OCI-LY1 (cell line): ENCODE results near the gene IQCM.

Source experiments
- H2AFZ ChIP-seq: fragments of 200-600 bp; sonication (generic), shearing (Covaris generic); 2 replicates; pipeline ENCODE4 v1.6.0; 2014; ENCODE audit warnings: antibody characterized with exemption, mild to moderate bottlenecking, low read length
- H3F3A ChIP-seq: fragments of 200-600 bp; sonication (generic), shearing (Covaris generic); 2 replicates; pipeline ENCODE4 v1.6.0; 2014; ENCODE audit warnings: mild to moderate bottlenecking, antibody characterized with exemption, low read length, moderate library complexity; ENCODE audit not compliant: insufficient read depth
- H3K27ac ChIP-seq: fragments of 200-600 bp; sonication (generic); 2 replicates; pipeline ENCODE4 v1.5.1; 2014; ENCODE audit warnings: low read length, mixed run types, mild to moderate bottlenecking, low read depth; ENCODE audit not compliant: poor library complexity, severe bottlenecking
- H3K27me3 ChIP-seq: fragments of 200-600 bp; sonication (generic); 2 replicates; pipeline ENCODE4 v1.6.0; 2014; ENCODE audit warnings: antibody characterized with exemption, mild to moderate bottlenecking, low read length, moderate library complexity; ENCODE audit not compliant: insufficient read depth
- H3K36me3 ChIP-seq: fragments of 200-600 bp; sonication (generic); 2 replicates; pipeline ENCODE4 v1.6.1; 2014; ENCODE audit warnings: mild to moderate bottlenecking, antibody characterized with exemption, low read length, moderate library complexity, mixed read lengths; ENCODE audit not compliant: insufficient read depth
- H3K4me1 ChIP-seq: fragments of 200-600 bp; sonication (generic); 2 replicates; pipeline ENCODE4 v1.5.1; 2014; ENCODE audit warnings: mild to moderate bottlenecking, low read length, moderate library complexity; ENCODE audit not compliant: insufficient read depth, severe bottlenecking
- H3K4me2 ChIP-seq: fragments of 200-600 bp; sonication (generic), shearing (Covaris generic); 2 replicates; pipeline ENCODE4 v1.6.1; 2014; ENCODE audit warnings: low read length
- H3K4me3 ChIP-seq: fragments of 200-600 bp; sonication (generic); 2 replicates; pipeline ENCODE4 v1.5.1; 2014; ENCODE audit warnings: low read length, low read depth, mild to moderate bottlenecking, mixed read lengths; ENCODE audit not compliant: poor library complexity, severe bottlenecking
- H3K79me2 ChIP-seq: fragments of 200-600 bp; shearing (Covaris generic); 2 replicates; pipeline ENCODE4 v1.6.1; 2016; ENCODE audit warnings: mixed run types, low read length, mixed read lengths; ENCODE audit not compliant: insufficient read depth
- H3K9ac ChIP-seq: fragments of 200-600 bp; sonication (generic), shearing (Covaris generic); 2 replicates; pipeline ENCODE4 v1.6.1; 2014; ENCODE audit warnings: mild to moderate bottlenecking, low read length, mixed read lengths
- H3K9me2 ChIP-seq: fragments of 200-600 bp; sonication (generic), shearing (Covaris generic); 2 replicates; pipeline ENCODE4 v1.6.1; 2014; ENCODE audit warnings: low read depth, mild to moderate bottlenecking, low read length, mixed read lengths
- H3K9me3 ChIP-seq: fragments of 200-600 bp; shearing (Covaris generic); 2 replicates; pipeline ENCODE4 v1.6.1; 2014; ENCODE audit warnings: low read length, mixed read lengths
- H4K20me1 ChIP-seq: fragments of 200-600 bp; sonication (generic), shearing (Covaris generic); 2 replicates; pipeline ENCODE4 v1.6.0; 2016; ENCODE audit warnings: mild to moderate bottlenecking, low read length; ENCODE audit not compliant: insufficient read depth
- CTCF ChIP-seq: fragments of 200-600 bp; sonication (generic), shearing (Covaris generic); IDR thresholded peaks from 2 replicates; pipeline ENCODE4 v1.5.1; 2017; ENCODE audit warnings: mild to moderate bottlenecking, antibody characterized with exemption, low read length, moderate library complexity, mixed read lengths
- EZH2 ChIP-seq: fragments of 200-600 bp; sonication (generic), shearing (Covaris generic); IDR thresholded peaks from 2 replicates; pipeline ENCODE4 v1.8.0; 2017; ENCODE audit warnings: borderline replicate concordance, mixed run types, mild to moderate bottlenecking, antibody characterized with exemption, low read length, moderate library complexity, mixed read lengths

IQCM gene

DNA sequence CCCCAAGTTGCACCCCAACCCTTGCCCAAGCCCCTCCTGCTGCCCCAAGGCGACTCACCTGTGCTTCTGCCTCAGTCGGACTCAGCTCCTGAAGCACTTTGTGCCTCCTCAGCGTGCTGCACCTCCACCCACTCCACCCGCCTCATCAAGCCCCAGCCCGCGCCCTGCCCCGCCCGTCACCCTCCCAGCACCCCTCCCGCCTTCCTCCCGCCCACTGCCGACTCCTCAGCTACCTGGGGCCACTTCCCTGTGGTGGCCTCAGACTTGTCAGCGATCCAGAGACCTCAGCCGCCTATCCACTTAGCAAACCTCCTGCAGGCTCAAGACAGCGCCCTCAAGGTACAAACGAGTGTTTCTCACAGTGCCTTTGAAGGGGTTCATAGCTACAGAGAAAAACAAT lies 19.6 kb upstream of the IQCM start:
- TF ChIP-seq EZH2 (no peak), CTCF (no peak)
- no peak overlapping the region for H3K4me2 ChIP-seq

DNA sequence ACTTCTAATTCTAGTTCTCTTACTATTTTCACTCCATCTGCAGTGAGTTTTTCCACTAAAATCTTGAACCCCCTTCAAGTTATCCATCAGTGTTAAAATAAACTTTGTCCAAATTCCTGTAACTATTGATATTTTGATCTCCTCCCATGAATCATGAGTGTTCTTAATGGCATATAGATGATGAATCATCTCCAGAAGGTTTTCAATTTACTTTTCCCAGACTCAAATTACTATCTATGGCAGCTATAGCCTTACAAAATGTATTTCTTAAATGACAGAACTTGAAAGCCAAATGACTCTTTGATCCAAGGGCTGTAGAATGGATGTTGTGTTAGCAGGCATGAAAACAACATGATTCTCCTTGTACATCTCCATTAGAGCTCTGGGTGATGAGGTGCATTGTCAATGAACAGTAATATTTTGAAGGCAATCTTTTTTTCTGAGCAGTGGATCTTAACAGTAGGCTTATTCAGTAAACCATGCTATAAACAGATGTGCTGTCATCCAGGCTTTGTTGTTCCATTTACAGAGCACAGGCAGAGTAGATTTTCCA lies 16.1 kb upstream of the IQCM start:
- H3K4me1 ChIP-seq, result no peaks in the 10 kb centered on the region
- no peaks in the 10 kb centered on the region for H4K20me1 ChIP-seq
- TF ChIP-seq CTCF (no peak), EZH2 (no peak)
- H3K79me2 ChIP-seq, result no peaks in the 10 kb centered on the region
- H3K27me3 ChIP-seq, result no peaks in the 10 kb centered on the region
- no peaks in the 10 kb centered on the region for H3K36me3 ChIP-seq
- no peak overlapping the region for H3K27ac ChIP-seq
- H3K4me2 ChIP-seq, result no peak overlapping the region
- H3K9me3 ChIP-seq, result no peaks in the 10 kb centered on the region
- H3F3A ChIP-seq, result no peaks in the 10 kb centered on the region
- H2AFZ ChIP-seq, result no peak overlapping the region
- H3K9ac ChIP-seq, result no peak overlapping the region
- H3K4me3 ChIP-seq, result no peak overlapping the region
- H3K9me2 ChIP-seq, result no peaks in the 10 kb centered on the region

More for the DNA sequence above, 19.6 kb upstream of the IQCM start:
- Histone ChIP-seq H3K9ac (no peak overlapping the region), H2AFZ (no peak overlapping the region), H3K9me2 (no peaks in the 10 kb centered on the region), H4K20me1 (no peaks in the 10 kb centered on the region), H3K27ac (no peak overlapping the region), H3K79me2 (no peaks in the 10 kb centered on the region), H3F3A (no peaks in the 10 kb centered on the region), H3K36me3 (no peaks in the 10 kb centered on the region), H3K4me1 (no peaks in the 10 kb centered on the region), H3K9me3 (no peaks in the 10 kb centered on the region), H3K4me3 (no peak overlapping the region), H3K27me3 (no peaks in the 10 kb centered on the region)

GRCh38 chr4:149830823-149831222 lies 15.2 kb upstream of the IQCM start:
- H3K27ac ChIP-seq, result no peak overlapping the region
- no peaks in the 10 kb centered on the region for H3K27me3 ChIP-seq
- no peak for TF ChIP-seq EZH2
- TF ChIP-seq CTCF, result no peak
- H3K4me3 ChIP-seq, result no peak overlapping the region
- no peaks in the 10 kb centered on the region for H3F3A ChIP-seq
- H3K9me2 ChIP-seq, result no peaks in the 10 kb centered on the region
- H3K9me3 ChIP-seq, result no peaks in the 10 kb centered on the region
- no peaks in the 10 kb centered on the region for H4K20me1 ChIP-seq
- H3K9ac ChIP-seq, result no peak overlapping the region
- H3K36me3 ChIP-seq, result no peaks in the 10 kb centered on the region
- no peaks in the 10 kb centered on the region for H3K4me1 ChIP-seq
- no peaks in the 10 kb centered on the region for H3K79me2 ChIP-seq
- no peak overlapping the region for H3K4me2 ChIP-seq
- no peak overlapping the region for H2AFZ ChIP-seq
